HUES48 (cell line): Measurements from ENCODE around the gene L3MBTL2.
"Not testable (repeated sequence)": the region's sequence is repeated elsewhere in the genome, so short reads cannot be mapped to it uniquely, and the experiment has no call there.

Experiments
- H3K27ac ChIP-seq: one replicate; pipeline ENCODE4 v1.7.0; 2013; ENCODE audit warnings: low read depth, low read length, inconsistent platforms
- H3K27me3 ChIP-seq: 2 replicates; pipeline ENCODE4 v1.6.1; 2013; ENCODE audit warnings: mild to moderate bottlenecking, low read length; ENCODE audit not compliant: control insufficient read depth, insufficient read depth
- H3K36me3 ChIP-seq: 2 replicates; pipeline ENCODE4 v1.6.1; 2013; ENCODE audit warnings: low read length; ENCODE audit not compliant: control insufficient read depth, insufficient read depth
- H3K4me1 ChIP-seq: 2 replicates; pipeline ENCODE4 v1.6.1; 2013; ENCODE audit warnings: mild to moderate bottlenecking, low read length; ENCODE audit not compliant: control insufficient read depth, insufficient read depth
- H3K4me3 ChIP-seq: 2 replicates; pipeline ENCODE4 v1.5.1; 2013; ENCODE audit warnings: mild to moderate bottlenecking, low read depth, low read length
- H3K9ac ChIP-seq: 2 replicates; pipeline ENCODE4 v1.6.1; 2013; ENCODE audit warnings: mild to moderate bottlenecking, low read depth, low read length, moderate library complexity
- H3K9me3 ChIP-seq: 2 replicates; pipeline ENCODE4 v1.6.1; 2013; ENCODE audit warnings: low read length; ENCODE audit not compliant: control insufficient read depth, insufficient read depth

The L3MBTL2 gene

GRCh38 chr22:41204992-41205900 lies at the start of gene L3MBTL2:
TSS of gene L3MBTL2 (plus strand) at chr22:41205312. CDS start at chr22:41205363, 51 bp downstream.
- Histone ChIP-seq H3K9me3 (no peaks in the 10 kb centered on the region), H3K36me3 (peaks cover 9% of the 10 kb centered on the region; the same call in 1 of the 2 replicates), H3K9ac (peak within 1 kb of the TSS; percentile 94), H3K4me1 (no peaks in the 10 kb centered on the region), H3K27ac (peak within 1 kb of the TSS; percentile 85), H3K27me3 (no peaks in the 10 kb centered on the region; the same call in 1 of the 2 replicates), H3K4me3 (peak within 1 kb of the TSS; percentile 90)

- Histone ChIP-seq H3K4me3 (no peak overlapping the region), H3K9ac (no peak overlapping the region), H3K36me3 (peaks cover 98% of the 10 kb centered on the region), H3K9me3 (no peaks in the 10 kb centered on the region), H3K4me1 (no peaks in the 10 kb centered on the region), H3K27ac (no peak overlapping the region), H3K27me3 (no peaks in the 10 kb centered on the region)
These were observed 48.0 kb upstream of the L3MBTL2 start for GRCh38 chr22:41157083-41157482.

- no peaks in the 10 kb centered on the region for H3K27me3 ChIP-seq
- H3K9ac ChIP-seq: no peak overlapping the region
- no peaks in the 10 kb centered on the region for H3K9me3 ChIP-seq
- no peak overlapping the region for H3K27ac ChIP-seq
- H3K36me3 ChIP-seq: peaks cover 95% of the 10 kb centered on the region
- peaks cover 8% of the 10 kb centered on the region; the same call in 1 of the 2 replicates for H3K4me1 ChIP-seq
- H3K4me3 ChIP-seq: no peak overlapping the region
These were observed 36.0 kb upstream of the L3MBTL2 start for GRCh38 chr22:41169157-41169556.

- H3K27me3 ChIP-seq: no peaks in the 10 kb centered on the region
- H3K9me3 ChIP-seq: no peaks in the 10 kb centered on the region
- H3K36me3 ChIP-seq: peaks cover 95% of the 10 kb centered on the region
- no peak overlapping the region for H3K4me3 ChIP-seq
- peaks cover 8% of the 10 kb centered on the region; the same call in 1 of the 2 replicates for H3K4me1 ChIP-seq
- no peak overlapping the region for H3K27ac ChIP-seq
- no peak overlapping the region for H3K9ac ChIP-seq
These were observed 33.1 kb upstream of the L3MBTL2 start for GRCh38 chr22:41171996-41172395.

GRCh38 chr22:41175546-41175945 lies 29.6 kb upstream of the L3MBTL2 start:
- no peaks in the 10 kb centered on the region for H3K27me3 ChIP-seq
- no peak overlapping the region for H3K4me3 ChIP-seq
- H3K4me1 ChIP-seq: peaks cover 8% of the 10 kb centered on the region; the same call in 1 of the 2 replicates
- peaks cover 93% of the 10 kb centered on the region for H3K36me3 ChIP-seq
- no peak overlapping the region for H3K27ac ChIP-seq
- no peak overlapping the region for H3K9ac ChIP-seq
- no peaks in the 10 kb centered on the region for H3K9me3 ChIP-seq

- no peaks in the 10 kb centered on the region for H3K9me3 ChIP-seq
- no peak overlapping the region for H3K9ac ChIP-seq
- H3K27me3 ChIP-seq: no peaks in the 10 kb centered on the region
- no peak overlapping the region for H3K27ac ChIP-seq
- peaks cover 17% of the 10 kb centered on the region; the same call in 1 of the 2 replicates for H3K4me1 ChIP-seq
- no peak overlapping the region for H3K4me3 ChIP-seq
- peaks cover 79% of the 10 kb centered on the region for H3K36me3 ChIP-seq
These were observed 28.0 kb upstream of the L3MBTL2 start for GRCh38 chr22:41177040-41177621.

GRCh38 chr22:41177622-41178424 lies 27.3 kb upstream of the L3MBTL2 start:
- Histone ChIP-seq H3K9ac (no peak overlapping the region), H3K27me3 (no peaks in the 10 kb centered on the region), H3K4me3 (no peak overlapping the region), H3K27ac (no peak overlapping the region), H3K9me3 (no peaks in the 10 kb centered on the region), H3K4me1 (peaks cover 10% of the 10 kb centered on the region; the same call in 1 of the 2 replicates), H3K36me3 (peaks cover 72% of the 10 kb centered on the region)

- no peak overlapping the region for H3K27ac ChIP-seq
- H3K4me3 ChIP-seq: no peak overlapping the region
- H3K27me3 ChIP-seq: no peaks in the 10 kb centered on the region
- no peaks in the 10 kb centered on the region for H3K9me3 ChIP-seq
- peaks cover 65% of the 10 kb centered on the region for H3K36me3 ChIP-seq
- peaks cover 12% of the 10 kb centered on the region; the same call in 1 of the 2 replicates for H3K4me1 ChIP-seq
- H3K9ac ChIP-seq: no peak overlapping the region
These were observed 26.6 kb upstream of the L3MBTL2 start for GRCh38 chr22:41178425-41178975.

- Histone ChIP-seq H3K4me1 (peaks cover 15% of the 10 kb centered on the region; the same call in 1 of the 2 replicates), H3K36me3 (peaks cover 47% of the 10 kb centered on the region)
- H3K27me3 ChIP-seq, H3K4me3 ChIP-seq, H3K27ac ChIP-seq, H3K9ac ChIP-seq, H3K9me3 ChIP-seq: not testable (repeated sequence)
These were observed 24.8 kb upstream of the L3MBTL2 start for GRCh38 chr22:41180362-41180761.

GRCh38 chr22:41180926-41181325 lies 24.2 kb upstream of the L3MBTL2 start:
- H3K27ac ChIP-seq: no peak overlapping the region
- H3K4me1 ChIP-seq: peaks cover 15% of the 10 kb centered on the region; the same call in 1 of the 2 replicates
- H3K9ac ChIP-seq: no peak overlapping the region
- H3K36me3 ChIP-seq: peaks cover 41% of the 10 kb centered on the region
- no peak overlapping the region for H3K4me3 ChIP-seq
- H3K27me3 ChIP-seq: no peaks in the 10 kb centered on the region
- H3K9me3 ChIP-seq: no peaks in the 10 kb centered on the region
